ENCODE results near the gene FYB1. TPM values are rescaled to one million over a fixed set of nuclear protein-coding genes. Genes with fewer than 3 reads are reported as not detected.

The FYB1 gene
- total RNA-seq, 1 donor from 2014 or later = not detected

DNA sequence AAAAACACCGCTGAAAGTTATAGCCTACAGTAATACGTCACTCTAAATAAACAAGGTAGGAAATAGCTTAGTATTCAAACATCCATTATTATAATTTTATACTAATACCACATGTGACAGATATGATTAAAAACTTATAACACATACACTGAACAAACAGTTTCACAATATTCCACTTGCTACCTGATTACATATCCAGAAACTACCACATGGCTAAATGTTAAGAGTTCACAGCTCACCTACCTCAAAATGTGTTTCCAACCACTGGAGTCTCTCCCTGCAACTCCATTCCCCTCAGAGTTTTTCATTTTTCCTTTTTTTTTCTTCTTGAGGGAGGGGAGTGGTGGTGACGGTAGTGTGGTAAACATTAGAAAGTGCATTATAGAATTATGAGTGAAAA lies 157.3 kb downstream of the FYB1 start:
- TF ChIP-seq, protein P1, sequence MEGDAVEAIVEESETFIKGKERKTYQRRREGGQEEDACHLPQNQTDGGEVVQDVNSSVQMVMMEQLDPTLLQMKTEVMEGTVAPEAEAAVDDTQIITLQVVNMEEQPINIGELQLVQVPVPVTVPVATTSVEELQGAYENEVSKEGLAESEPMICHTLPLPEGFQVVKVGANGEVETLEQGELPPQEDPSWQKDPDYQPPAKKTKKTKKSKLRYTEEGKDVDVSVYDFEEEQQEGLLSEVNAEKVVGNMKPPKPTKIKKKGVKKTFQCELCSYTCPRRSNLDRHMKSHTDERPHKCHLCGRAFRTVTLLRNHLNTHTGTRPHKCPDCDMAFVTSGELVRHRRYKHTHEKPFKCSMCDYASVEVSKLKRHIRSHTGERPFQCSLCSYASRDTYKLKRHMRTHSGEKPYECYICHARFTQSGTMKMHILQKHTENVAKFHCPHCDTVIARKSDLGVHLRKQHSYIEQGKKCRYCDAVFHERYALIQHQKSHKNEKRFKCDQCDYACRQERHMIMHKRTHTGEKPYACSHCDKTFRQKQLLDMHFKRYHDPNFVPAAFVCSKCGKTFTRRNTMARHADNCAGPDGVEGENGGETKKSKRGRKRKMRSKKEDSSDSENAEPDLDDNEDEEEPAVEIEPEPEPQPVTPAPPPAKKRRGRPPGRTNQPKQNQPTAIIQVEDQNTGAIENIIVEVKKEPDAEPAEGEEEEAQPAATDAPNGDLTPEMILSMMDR (IDR thresholded peaks at IDR 0.05) = no peak
- Mint-ChIP-seq H3K27me3 (ENCODE audit: low read depth) (no peaks in the 10 kb centered on the region), H3K9me3 (ENCODE audit: low read depth) (peaks cover 7% of the 10 kb centered on the region), H3K36me3 (ENCODE audit: low read depth) (peaks cover 7% of the 10 kb centered on the region), H3K4me3 (ENCODE audit: unreplicated experiment) (no peak overlapping the region), H3K27ac (ENCODE audit: unreplicated experiment) (no peak overlapping the region), H3K4me1 (ENCODE audit: low read depth) (peaks cover 36% of the 10 kb centered on the region)
- no peak for DNase-seq (ENCODE audit: low spot score)

DNA sequence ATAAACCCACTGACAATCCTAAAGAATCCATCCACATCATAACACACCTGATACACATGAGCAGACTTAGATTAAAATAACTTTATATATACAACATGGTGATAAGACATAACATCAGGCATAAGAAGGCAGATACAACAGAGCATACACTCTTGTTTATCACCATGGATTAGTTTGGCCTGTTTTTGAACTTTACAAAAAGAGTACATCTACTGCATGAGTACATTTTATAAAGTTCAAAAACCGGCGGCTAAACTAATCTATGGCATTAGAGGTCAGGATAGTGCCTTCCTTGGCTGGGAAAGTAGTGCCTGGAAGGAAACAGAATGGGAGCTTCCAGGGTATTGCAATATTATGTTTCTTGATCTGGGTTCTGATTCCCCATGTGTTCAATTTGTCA lies 160.3 kb downstream of the FYB1 start:
- Mint-ChIP-seq H3K36me3 (ENCODE audit: low read depth) (no peaks in the 10 kb centered on the region), H3K4me1 (ENCODE audit: low read depth) (peaks cover 21% of the 10 kb centered on the region), H3K27ac (ENCODE audit: unreplicated experiment) (no peak overlapping the region), H3K4me3 (ENCODE audit: unreplicated experiment) (no peak overlapping the region), H3K27me3 (ENCODE audit: low read depth) (no peaks in the 10 kb centered on the region), H3K9me3 (ENCODE audit: low read depth) (no peaks in the 10 kb centered on the region)
- DNase-seq (ENCODE audit: low spot score) = no peak
- TF ChIP-seq, protein P1 (IDR thresholded peaks at IDR 0.05) = no peak

DNA sequence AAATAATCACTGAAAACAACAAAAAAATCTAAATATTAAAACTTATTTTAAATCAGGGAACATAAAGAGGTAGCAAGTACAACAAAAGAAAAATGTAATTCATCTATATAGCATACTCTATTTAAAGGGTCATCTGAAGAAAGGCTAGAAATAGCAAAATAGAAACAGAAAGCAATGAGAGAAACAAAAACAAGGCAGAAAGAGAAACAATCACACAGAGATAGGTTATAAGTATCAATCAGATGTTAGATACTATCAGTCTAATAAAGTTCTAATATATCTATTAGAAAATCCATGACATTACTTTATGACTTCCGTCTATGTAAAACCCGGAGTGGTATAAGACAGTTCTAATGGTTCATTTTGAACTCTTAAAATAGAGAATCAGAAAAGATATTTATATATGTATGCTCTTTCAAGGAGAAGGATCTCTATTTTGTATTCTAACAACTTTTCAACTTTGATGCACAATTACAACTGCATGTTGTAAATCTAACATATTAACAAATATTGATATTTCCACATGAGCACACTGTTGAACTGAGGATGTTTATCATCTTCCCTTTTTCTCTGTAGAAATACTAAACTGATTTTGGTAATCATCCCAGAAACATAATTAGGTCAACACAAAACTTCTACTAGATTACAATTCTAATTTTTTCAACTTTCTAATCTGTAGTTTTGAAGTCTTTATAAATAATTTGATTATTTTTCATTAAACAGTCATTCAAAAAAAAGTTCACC lies 161.0 kb downstream of the FYB1 start:
- Mint-ChIP-seq H3K9me3 (ENCODE audit: low read depth) (no peaks in the 10 kb centered on the region), H3K4me3 (ENCODE audit: unreplicated experiment) (no peak overlapping the region), H3K4me1 (ENCODE audit: low read depth) (peaks cover 19% of the 10 kb centered on the region), H3K27ac (ENCODE audit: unreplicated experiment) (peak overlapping the region; percentile 0), H3K36me3 (ENCODE audit: low read depth) (no peaks in the 10 kb centered on the region), H3K27me3 (ENCODE audit: low read depth) (no peaks in the 10 kb centered on the region)
- no peak for DNase-seq (ENCODE audit: low spot score)
- TF ChIP-seq, protein P1 (IDR thresholded peaks at IDR 0.05) = no peak

DNA sequence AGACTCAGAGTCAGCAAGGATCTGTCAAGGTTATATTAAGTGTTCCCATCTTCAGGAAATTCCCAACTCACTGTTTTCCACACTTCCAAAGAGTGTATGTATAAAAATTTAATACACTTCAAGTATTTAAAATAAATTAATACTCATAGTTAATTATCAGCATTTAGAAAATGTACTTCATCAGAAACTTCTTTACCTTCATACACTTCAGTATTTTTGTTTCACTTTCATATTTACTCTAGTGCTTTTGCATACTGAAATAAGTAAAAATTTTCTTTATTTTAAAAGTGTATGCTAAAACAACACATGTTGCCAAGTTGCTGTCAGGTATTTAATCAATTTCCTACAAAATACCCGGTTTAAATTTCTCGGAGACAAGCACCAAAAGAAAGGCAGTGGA lies 161.6 kb downstream of the FYB1 start:
- H3K27me3 Mint-ChIP-seq (ENCODE audit: low read depth) = no peaks in the 10 kb centered on the region
- H3K9me3 Mint-ChIP-seq (ENCODE audit: low read depth) = no peaks in the 10 kb centered on the region
- H3K4me1 Mint-ChIP-seq (ENCODE audit: low read depth) = peaks cover 12% of the 10 kb centered on the region
- peak overlapping the region; percentile 4 for H3K4me3 Mint-ChIP-seq (ENCODE audit: unreplicated experiment)
- no peaks in the 10 kb centered on the region for H3K36me3 Mint-ChIP-seq (ENCODE audit: low read depth)
- TF ChIP-seq, protein P1 (IDR thresholded peaks at IDR 0.05) = no peak
- no peak for DNase-seq (ENCODE audit: low spot score)
- H3K27ac Mint-ChIP-seq (ENCODE audit: unreplicated experiment) = peak overlapping the region; percentile 0

DNA sequence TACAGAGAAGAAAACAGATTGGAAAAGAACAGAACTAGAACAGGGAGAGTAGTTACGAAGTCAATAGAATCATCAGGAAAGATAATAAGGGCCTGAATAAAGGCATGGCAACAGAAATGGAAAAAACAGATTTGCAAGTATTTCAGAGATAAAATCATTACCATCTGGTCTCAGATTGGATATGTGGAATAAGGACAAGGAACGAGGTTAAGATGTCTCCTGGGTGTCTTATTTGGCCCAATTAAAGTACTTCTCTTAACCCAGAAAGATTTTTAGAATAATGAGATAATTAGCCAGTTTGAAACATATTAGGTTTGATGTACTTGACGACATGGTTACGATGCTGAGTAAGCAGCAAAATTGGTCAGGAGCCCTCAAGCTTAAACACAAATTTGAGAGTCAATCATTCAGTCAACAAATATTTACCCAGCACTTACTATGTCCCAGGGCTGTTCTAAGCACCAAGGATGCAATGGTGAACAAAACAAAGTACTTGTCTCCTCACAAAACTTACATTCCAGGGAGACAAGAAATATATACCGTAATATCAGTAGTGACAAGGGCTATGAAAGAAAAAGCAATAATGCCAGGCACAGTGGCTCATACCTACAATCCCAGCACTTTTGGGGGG lies 163.5 kb downstream of the FYB1 start:
- no peak for DNase-seq (ENCODE audit: low spot score)
- TF ChIP-seq, protein P1 (IDR thresholded peaks at IDR 0.05) = no peak
- no peaks in the 10 kb centered on the region for H3K36me3 Mint-ChIP-seq (ENCODE audit: low read depth)
- no peak overlapping the region for H3K4me3 Mint-ChIP-seq (ENCODE audit: unreplicated experiment)
- H3K9me3 Mint-ChIP-seq (ENCODE audit: low read depth) = no peaks in the 10 kb centered on the region
- H3K27me3 Mint-ChIP-seq (ENCODE audit: low read depth) = no peaks in the 10 kb centered on the region
- H3K4me1 Mint-ChIP-seq (ENCODE audit: low read depth) = peaks cover 10% of the 10 kb centered on the region
- no peak overlapping the region for H3K27ac Mint-ChIP-seq (ENCODE audit: unreplicated experiment)

Other genes with a start within 250 kb of the FYB1 start
- 22.9 to 25.2 TPM (median 23.6 TPM) in 3 replicates for gene RICTOR, start 145.2 kb downstream of the FYB1 start, total RNA-seq
- gene C9, start 144.9 kb upstream of the FYB1 start, total RNA-seq = not detected in 3 replicates
- 82.7 to 108 TPM (median 84.4 TPM) in 3 replicates for gene DAB2, start 205.4 kb upstream of the FYB1 start, total RNA-seq

Data from chondrocyte (in vitro differentiated cells).